Tibial nerve (tissue), 4 donors: ENCODE data around the gene TMCC2. TPM values are rescaled to one million over a fixed set of nuclear protein-coding genes. Genes with fewer than 3 reads are reported as not detected.

Experiments used
- DNase-seq, 2 donors: peaks; one replicate each; pipeline ENCODE4 v3.0.0-alpha.2; 2019; ENCODE audit warnings: low spot score in 2 of 2
- H3K27ac ChIP-seq, 4 donors: fragments of 200-600 bp; sonication (generic) in 3 of 4; one replicate each; pipeline ENCODE4 v1.5.1; 2017 to 2019; ENCODE audit warnings: mild to moderate bottlenecking in 1 of 4
- H3K27me3 ChIP-seq, 2 donors: fragments of 200-600 bp; sonication (generic) in 1 of 2; one replicate each; pipeline versions ENCODE4 v1.5.1 to v1.6.0; 2017 to 2019
- H3K36me3 ChIP-seq, 3 donors: fragments of 200-600 bp; sonication (generic); one replicate each; pipeline ENCODE4 v1.5.1; 2018 to 2019
- H3K4me1 ChIP-seq, 4 donors: fragments of 200-600 bp; sonication (generic) in 3 of 4; one replicate each; pipeline ENCODE4 v1.5.1; 2017 to 2019
- H3K4me3 ChIP-seq, 4 donors: fragments of 200-600 bp; sonication (generic) in 3 of 4; one replicate each; pipeline ENCODE4 v1.5.1; 2017 to 2019; ENCODE audit warnings: mild to moderate bottlenecking in 1 of 4, moderate library complexity in 1 of 4
- H3K9me3 ChIP-seq, 4 donors: fragments of 200-600 bp; sonication (generic) in 3 of 4; one replicate each; pipeline ENCODE4 v1.5.1; 2017 to 2019
- EP300 ChIP-seq, 2 donors: sonication (generic); formaldehyde crosslinking; IDR thresholded peaks; one replicate each; pipeline ENCODE4 v1.6.1; 2017; ENCODE audit warnings: antibody characterized with exemption in 2 of 2, mild to moderate bottlenecking in 1 of 2
- POLR2A ChIP-seq, 2 donors: fragments of 450-650 bp; IDR thresholded peaks; one replicate each; pipeline ENCODE4 v1.6.1; 2017; ENCODE audit warnings: antibody characterized with exemption in 2 of 2, mild to moderate bottlenecking in 2 of 2, moderate library complexity in 2 of 2
- WGBS, 2 donors: methylation state at CpG; one replicate each; pipeline ENCODE4 v1.1.5; 2018; 5-methylcytosine and 5-hydroxymethylcytosine counted together
- total RNA-seq, 4 donors: library from RNA; depleted of rRNA; stranded (reverse); fragments of >200 nt; gene quantifications; one replicate each; pipeline ENCODE4 v1.1.0, GENCODE V29; 2016
- TF ChIP-seq, protein P1 (sequence below), 5 experiments: fragments of 200-600 bp in 3 of 5; fragments of 450-650 bp in 2 of 5; sonication (generic) in 3 of 5; IDR thresholded peaks; one replicate each; pipeline ENCODE4 v1.5.1; 2016 to 2019; ENCODE audit warnings: antibody characterized with exemption in 5 of 5, mild to moderate bottlenecking in 3 of 5, moderate library complexity in 2 of 5

TMCC2 gene
- total RNA-seq, 4 donors from 2014 or later = 2.4 to 4.8 (median 2.7) TPM

DNA sequence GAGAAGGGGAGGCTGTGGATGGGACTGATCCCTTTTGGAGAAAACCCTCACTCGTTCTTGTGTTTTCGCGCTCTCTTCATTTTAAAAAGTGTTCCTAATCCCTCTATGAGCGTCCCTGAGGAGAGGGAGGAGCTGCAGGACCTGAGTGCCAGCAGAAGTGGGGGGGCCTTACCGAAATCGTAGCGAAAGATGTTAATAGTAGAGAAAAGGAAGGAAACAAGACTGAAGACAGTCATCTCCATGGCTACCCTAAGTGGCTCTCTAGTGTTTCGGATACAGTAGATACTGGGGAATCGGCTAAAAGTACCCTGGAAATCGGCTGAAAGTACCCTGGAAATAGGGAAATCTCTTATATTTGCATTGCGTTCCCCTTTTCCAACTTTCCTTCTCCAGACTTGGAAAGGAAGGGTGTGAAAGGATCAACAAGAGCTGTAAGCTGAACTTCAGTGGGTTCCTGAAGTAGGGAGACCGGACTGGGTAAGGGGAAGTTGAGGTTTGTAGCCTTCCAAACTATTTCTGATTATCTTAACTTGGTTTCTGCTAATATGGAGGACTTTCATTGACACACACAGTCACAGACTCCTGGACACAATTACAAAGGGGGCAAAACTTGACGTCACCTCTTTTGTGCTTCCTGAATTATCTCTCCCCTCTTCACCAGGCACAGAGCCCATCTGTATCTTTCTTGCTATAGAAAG, 15.8 kb upstream of the TMCC2 start:
- Histone ChIP-seq H3K36me3 (no peaks in the 10 kb centered on the region), H3K27ac (peak overlapping the region; percentile 75 to 96 (median 93)), H3K4me3 (peak overlapping the region; percentile 67 to 99 (median 96)), H3K27me3 (no peaks in the 10 kb centered on the region), H3K4me1 (peaks cover 0 to 29% (median 11%) of the 10 kb centered on the region in 4 donors), H3K9me3 (no peaks in the 10 kb centered on the region)
- TF ChIP-seq, protein P1, sequence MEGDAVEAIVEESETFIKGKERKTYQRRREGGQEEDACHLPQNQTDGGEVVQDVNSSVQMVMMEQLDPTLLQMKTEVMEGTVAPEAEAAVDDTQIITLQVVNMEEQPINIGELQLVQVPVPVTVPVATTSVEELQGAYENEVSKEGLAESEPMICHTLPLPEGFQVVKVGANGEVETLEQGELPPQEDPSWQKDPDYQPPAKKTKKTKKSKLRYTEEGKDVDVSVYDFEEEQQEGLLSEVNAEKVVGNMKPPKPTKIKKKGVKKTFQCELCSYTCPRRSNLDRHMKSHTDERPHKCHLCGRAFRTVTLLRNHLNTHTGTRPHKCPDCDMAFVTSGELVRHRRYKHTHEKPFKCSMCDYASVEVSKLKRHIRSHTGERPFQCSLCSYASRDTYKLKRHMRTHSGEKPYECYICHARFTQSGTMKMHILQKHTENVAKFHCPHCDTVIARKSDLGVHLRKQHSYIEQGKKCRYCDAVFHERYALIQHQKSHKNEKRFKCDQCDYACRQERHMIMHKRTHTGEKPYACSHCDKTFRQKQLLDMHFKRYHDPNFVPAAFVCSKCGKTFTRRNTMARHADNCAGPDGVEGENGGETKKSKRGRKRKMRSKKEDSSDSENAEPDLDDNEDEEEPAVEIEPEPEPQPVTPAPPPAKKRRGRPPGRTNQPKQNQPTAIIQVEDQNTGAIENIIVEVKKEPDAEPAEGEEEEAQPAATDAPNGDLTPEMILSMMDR (IDR thresholded peaks at IDR 0.05) = no peak
- TF ChIP-seq EP300 (IDR thresholded peaks at IDR 0.05) = no peak
- TF ChIP-seq POLR2A (IDR thresholded peaks at IDR 0.05) = no peak
- 44 to 45% methylated on average over 13 of the region's 13 CpGs for WGBS, 2 donors
- no peak for DNase-seq

DNA sequence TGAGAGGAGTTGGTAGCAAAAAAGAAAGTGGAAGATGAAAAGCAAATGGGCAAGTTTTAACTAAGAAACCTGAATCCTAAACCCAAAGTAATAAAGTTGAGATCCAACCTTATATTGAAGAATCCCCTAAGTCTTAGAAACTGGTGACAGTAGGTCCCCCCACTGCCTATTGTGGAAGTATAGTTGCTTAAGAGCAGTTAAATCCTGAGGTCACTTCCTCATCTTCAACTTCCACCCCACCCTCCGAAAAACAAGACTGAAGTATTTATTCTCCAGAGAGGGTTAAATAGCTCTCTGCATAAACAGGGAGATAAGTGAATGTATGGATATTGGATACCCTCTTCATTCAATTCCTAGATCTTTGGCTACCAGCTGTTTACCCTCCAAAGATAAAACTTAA, 13.0 kb upstream of the TMCC2 start:
- no peak for DNase-seq
- WGBS, 2 donors = 26 to 50% methylated on average over 1 of the region's 1 CpG

DNA sequence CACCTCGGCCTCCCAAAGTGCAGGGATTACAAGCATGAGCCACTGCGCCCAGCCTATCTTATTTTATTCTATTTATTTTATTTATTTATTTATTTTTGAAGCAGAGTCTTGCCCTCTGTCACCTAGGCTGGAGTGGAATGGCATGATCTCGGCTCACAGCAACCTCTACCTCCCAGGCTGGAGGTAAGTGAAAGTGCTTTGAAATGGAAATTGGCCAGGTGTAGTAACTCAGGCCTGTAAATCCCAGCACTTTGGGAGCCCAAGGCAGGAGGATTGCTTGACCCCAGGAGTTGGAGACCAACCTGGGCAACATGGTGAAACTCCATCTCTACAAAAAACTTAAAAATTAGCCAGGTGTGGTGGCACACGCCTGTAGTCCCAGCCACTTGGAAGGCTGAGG, 11.2 kb upstream of the TMCC2 start:
- TF ChIP-seq, protein P1 (IDR thresholded peaks at IDR 0.05) = no peak
- TF ChIP-seq POLR2A (IDR thresholded peaks at IDR 0.05) (no peak), EP300 (IDR thresholded peaks at IDR 0.05) (no peak)
- 87 to 90% methylated on average over 4 of the region's 4 CpGs for WGBS, 2 donors
- H3K27ac ChIP-seq = no peak overlapping the region

More for the DNA sequence above, 13.0 kb upstream of the TMCC2 start:
- no peaks in the 10 kb centered on the region for H3K27me3 ChIP-seq
- no peaks in the 10 kb centered on the region for H3K9me3 ChIP-seq
- TF ChIP-seq, protein P1 (IDR thresholded peaks at IDR 0.05) = no peak
- no peak overlapping the region for H3K27ac ChIP-seq
- H3K4me3 ChIP-seq = no peak overlapping the region
- H3K4me1 ChIP-seq = peaks cover 0 to 19% (median 7%) of the 10 kb centered on the region in 4 donors
- H3K36me3 ChIP-seq = no peaks in the 10 kb centered on the region

DNA sequence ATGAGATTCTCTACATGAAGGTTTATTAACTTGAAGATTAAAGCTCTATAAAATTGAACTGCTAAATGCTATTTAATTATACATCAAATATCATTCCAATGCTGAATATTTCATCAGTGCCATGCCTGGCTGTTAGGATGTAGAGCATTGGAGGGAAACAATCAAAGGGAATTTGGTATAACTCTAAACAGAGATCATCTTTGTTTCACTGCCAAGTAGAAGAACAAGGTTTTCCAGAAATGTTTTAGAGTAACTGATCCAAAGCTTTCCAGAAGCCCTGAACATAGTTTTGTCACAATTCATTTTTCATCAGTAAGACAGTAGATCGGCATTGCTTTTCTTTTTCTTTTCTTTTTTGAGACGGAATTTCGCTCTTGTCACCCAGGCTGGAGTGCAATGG, 10.3 kb upstream of the TMCC2 start:
- DNase-seq = no peak
- Histone ChIP-seq H3K4me3 (no peak overlapping the region), H3K27me3 (no peaks in the 10 kb centered on the region), H3K27ac (no peak overlapping the region), H3K36me3 (no peaks in the 10 kb centered on the region), H3K4me1 (peaks cover 0 to 2% (median 0%) of the 10 kb centered on the region in 4 donors), H3K9me3 (no peaks in the 10 kb centered on the region)
- no peak for TF ChIP-seq EP300 (IDR thresholded peaks at IDR 0.05)
- TF ChIP-seq POLR2A (IDR thresholded peaks at IDR 0.05) = no peak
- TF ChIP-seq, protein P1 (IDR thresholded peaks at IDR 0.05) = no peak
- 55 to 61% methylated on average over 3 of the region's 3 CpGs for WGBS, 2 donors

More for the DNA sequence above, 11.2 kb upstream of the TMCC2 start:
- Histone ChIP-seq H3K4me3 (no peak overlapping the region), H3K9me3 (no peaks in the 10 kb centered on the region), H3K27me3 (no peaks in the 10 kb centered on the region), H3K36me3 (no peaks in the 10 kb centered on the region), H3K4me1 (peaks cover 0 to 10% (median 2%) of the 10 kb centered on the region in 4 donors)
- no peak for DNase-seq

DNA sequence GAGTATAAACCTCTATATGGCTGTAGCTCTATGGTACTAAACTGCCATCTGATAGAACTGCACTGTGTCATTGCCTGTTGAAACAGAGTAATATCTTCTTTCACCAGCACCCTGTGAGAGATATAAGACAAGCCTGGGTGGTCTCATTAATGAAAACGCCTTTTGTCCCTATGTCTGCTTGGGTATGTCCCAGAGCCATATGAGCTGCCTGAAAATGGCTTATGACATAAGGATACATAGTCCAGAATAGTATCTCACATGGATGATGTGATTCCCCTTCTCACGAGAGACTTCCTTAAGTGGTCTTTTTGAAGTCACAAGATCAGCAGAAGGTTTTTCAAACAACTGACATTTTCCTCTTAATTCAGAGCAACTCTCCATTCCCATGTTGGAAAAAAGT, 7.3 kb upstream of the TMCC2 start:
- no peak overlapping the region for H3K27ac ChIP-seq
- H3K36me3 ChIP-seq = no peaks in the 10 kb centered on the region
- no peak for TF ChIP-seq POLR2A (IDR thresholded peaks at IDR 0.05)
- no peak for TF ChIP-seq EP300 (IDR thresholded peaks at IDR 0.05)
- TF ChIP-seq, protein P1 (IDR thresholded peaks at IDR 0.05) = no peak
- WGBS, 2 donors = 36 to 39% methylated on average over 2 of the region's 2 CpGs
- no peak for DNase-seq
- no peaks in the 10 kb centered on the region for H3K4me1 ChIP-seq
- H3K4me3 ChIP-seq = no peak overlapping the region
- H3K9me3 ChIP-seq = no peaks in the 10 kb centered on the region
- H3K27me3 ChIP-seq = no peaks in the 10 kb centered on the region
